HepG2 (cell line): ENCODE results near the gene CTNNA3. TPM values are rescaled to one million over a fixed set of nuclear protein-coding genes. Genes with fewer than 3 reads are reported as not detected.

Source experiments
- BHLHE40 ChIP-seq: IDR thresholded peaks from 2 replicates; pipeline ENCODE4 v1.6.1; 2011; ENCODE audit warnings: low read length, improper control_type of control experiment
- CCAR2 ChIP-seq: fragments of 200-400 bp; formaldehyde crosslinking; optimal IDR thresholded peaks from 2 replicates; pipeline ENCODE3; 2018; ENCODE audit warnings: low read depth, mild to moderate bottlenecking, low read length, moderate library complexity
- DPF2 ChIP-seq: sonication (generic); formaldehyde crosslinking; IDR thresholded peaks from 2 replicates; pipeline ENCODE4 v1.4.0; 2020; ENCODE audit warnings: mild to moderate bottlenecking, low read depth, missing genetic modification reagents, borderline replicate concordance
- E2F1 ChIP-seq: sonication (generic); formaldehyde crosslinking; IDR thresholded peaks from 2 replicates; pipeline ENCODE4 v1.5.0; 2020; ENCODE audit warnings: missing genetic modification reagents
- EHMT2 ChIP-seq: fragments of 200-600 bp; sonication (generic); IDR thresholded peaks from 2 replicates; pipeline ENCODE4 v1.7.0; 2017; ENCODE audit warnings: antibody characterized with exemption, low read depth, low read length, borderline replicate concordance
- FOXP1 ChIP-seq, 2 experiments: fragments of 450-650 bp in 1 of 2; IDR thresholded peaks; 2 replicates each; pipeline ENCODE4 v1.6.1; 2017 to 2018; ENCODE audit warnings: antibody characterized with exemption in 1 of 2
- GABPA ChIP-seq, 2 experiments: IDR thresholded peaks; 2 replicates each; pipeline ENCODE4 v1.6.1; 2011 to 2016; ENCODE audit warnings: low read depth in 2 of 2, low read length in 1 of 2, missing biosample characterization in 1 of 2, missing genetic modification characterization in 1 of 2
- KLF9 ChIP-seq: IDR thresholded peaks from 2 replicates; pipeline ENCODE4 v1.6.1; 2016; ENCODE audit warnings: low read depth
- NRL ChIP-seq: sonication (generic); formaldehyde crosslinking; IDR thresholded peaks from 2 replicates; pipeline ENCODE4 v1.5.0; 2020; ENCODE audit warnings: missing genetic modification reagents, mild to moderate bottlenecking, moderate library complexity, borderline replicate concordance
- RAD21 ChIP-seq: fragments of 450-650 bp; formaldehyde crosslinking; IDR thresholded peaks from 2 replicates; pipeline ENCODE4 v1.5.0; 2020; ENCODE audit warnings: mild to moderate bottlenecking
- RFXAP ChIP-seq: sonication (generic); formaldehyde crosslinking; IDR thresholded peaks from 2 replicates; pipeline ENCODE4 v1.4.0; 2020; ENCODE audit warnings: missing genetic modification reagents, borderline replicate concordance
- SALL1 ChIP-seq: sonication (generic); formaldehyde crosslinking; IDR thresholded peaks from 2 replicates; pipeline ENCODE4 v1.8.0; 2022; ENCODE audit warnings: mild to moderate bottlenecking, missing genetic modification reagents
- SNAI1 ChIP-seq: sonication (generic); formaldehyde crosslinking; IDR thresholded peaks from 2 replicates; pipeline ENCODE4 v1.5.0; 2020; ENCODE audit warnings: mild to moderate bottlenecking, missing genetic modification reagents, borderline replicate concordance
- TGIF2 ChIP-seq: IDR thresholded peaks from 2 replicates; pipeline ENCODE4 v1.6.1; 2016; ENCODE audit warnings: control low read depth, missing compliant biosample characterization
- TRIM24 ChIP-seq: sonication (generic); formaldehyde crosslinking; IDR thresholded peaks from 2 replicates; pipeline ENCODE4 v1.8.0; 2022; ENCODE audit warnings: mild to moderate bottlenecking, missing genetic modification reagents
- YY1 ChIP-seq: IDR thresholded peaks from 2 replicates; pipeline ENCODE4 v1.6.1; 2011; ENCODE audit warnings: low read length, low read depth, moderate library complexity, mild to moderate bottlenecking; ENCODE audit not compliant: insufficient read depth, insufficient replicate concordance
- ZNF235 ChIP-seq: sonication (generic); formaldehyde crosslinking; IDR thresholded peaks from 2 replicates; pipeline ENCODE4 v1.8.1; 2023; ENCODE audit warnings: mild to moderate bottlenecking, missing genetic modification reagents, borderline replicate concordance
- ZNF329 ChIP-seq: sonication (generic); formaldehyde crosslinking; IDR thresholded peaks from 2 replicates; pipeline ENCODE4 v1.9.0; 2021; ENCODE audit warnings: low read depth, mild to moderate bottlenecking, missing genetic modification reagents
- ZNF713 ChIP-seq: sonication (generic); formaldehyde crosslinking; IDR thresholded peaks from 2 replicates; pipeline ENCODE4 v1.4.0; 2020; ENCODE audit warnings: mild to moderate bottlenecking, missing genetic modification reagents
- ZNF720 ChIP-seq: sonication (generic); formaldehyde crosslinking; IDR thresholded peaks from 2 replicates; pipeline ENCODE4 v1.4.0; 2020; ENCODE audit warnings: missing genetic modification reagents
- ZNF747 ChIP-seq: sonication (generic); formaldehyde crosslinking; IDR thresholded peaks from 2 replicates; pipeline ENCODE4 v1.8.1; 2023; ENCODE audit warnings: missing genetic modification reagents, mild to moderate bottlenecking, borderline replicate concordance
- ZNF766 ChIP-seq: sonication (generic); formaldehyde crosslinking; IDR thresholded peaks from 2 replicates; pipeline ENCODE4 v1.5.0; 2020; ENCODE audit warnings: missing genetic modification reagents, borderline replicate concordance
- ZNF773 ChIP-seq: sonication (generic); formaldehyde crosslinking; IDR thresholded peaks from 2 replicates; pipeline ENCODE4 v1.4.0; 2020; ENCODE audit warnings: missing genetic modification reagents, borderline replicate concordance
- polyA plus RNA-seq, 8 experiments: library from polyadenylated mRNA; depleted of rRNA in 3 of 8; stranded (reverse) in 7 of 8; unstranded in 1 of 8; fragments of >200 nt; fragmentation: Illumina TruSeq in 4 of 8; extraction: Trizol in 4 of 8; gene quantifications; 2 replicates each; pipeline versions ENCODE4 v1.2.1 to v1.2.3, GENCODE V29; 2011 to 2016; ENCODE audit warnings: low read depth in 4 of 8, missing spikeins in 1 of 8, mixed read lengths in 1 of 8; ENCODE audit not compliant: insufficient read depth in 1 of 8
- total RNA-seq, 5 experiments: library from RNA; depleted of rRNA; stranded (reverse); fragments of >200 nt; fragmentation: Illumina TruSeq; extraction: Trizol; gene quantifications; 2 replicates each; pipeline ENCODE4 v1.2.3, GENCODE V29; 2016; ENCODE audit warnings: low read depth in 1 of 5
- TF ChIP-seq, protein P1 (sequence below): sonication (generic); formaldehyde crosslinking; conservative IDR thresholded peaks from 2 replicates; pipeline ENCODE4 v1.5.0; 2020; ENCODE audit warnings: missing genetic modification reagents
- TF ChIP-seq, protein P2 (sequence below): sonication (generic); formaldehyde crosslinking; IDR thresholded peaks from 2 replicates; pipeline ENCODE4 v1.8.1; 2023; ENCODE audit warnings: mild to moderate bottlenecking, missing genetic modification reagents
- TF ChIP-seq, protein P3 (sequence below): sonication (generic); formaldehyde crosslinking; conservative IDR thresholded peaks from 2 replicates; pipeline ENCODE4 v1.4.0; 2020; ENCODE audit warnings: missing genetic modification reagents
- TF ChIP-seq, protein P4 (sequence below): IDR thresholded peaks from 2 replicates; pipeline ENCODE4 v1.6.1; 2012; ENCODE audit warnings: inconsistent platforms

CTNNA3 gene
- total and polyA plus RNA-seq, 2 of the 13 experiments (the other 11 are each of a cell fraction or from before 2014, with no cell fraction given) = not detected

DNA sequence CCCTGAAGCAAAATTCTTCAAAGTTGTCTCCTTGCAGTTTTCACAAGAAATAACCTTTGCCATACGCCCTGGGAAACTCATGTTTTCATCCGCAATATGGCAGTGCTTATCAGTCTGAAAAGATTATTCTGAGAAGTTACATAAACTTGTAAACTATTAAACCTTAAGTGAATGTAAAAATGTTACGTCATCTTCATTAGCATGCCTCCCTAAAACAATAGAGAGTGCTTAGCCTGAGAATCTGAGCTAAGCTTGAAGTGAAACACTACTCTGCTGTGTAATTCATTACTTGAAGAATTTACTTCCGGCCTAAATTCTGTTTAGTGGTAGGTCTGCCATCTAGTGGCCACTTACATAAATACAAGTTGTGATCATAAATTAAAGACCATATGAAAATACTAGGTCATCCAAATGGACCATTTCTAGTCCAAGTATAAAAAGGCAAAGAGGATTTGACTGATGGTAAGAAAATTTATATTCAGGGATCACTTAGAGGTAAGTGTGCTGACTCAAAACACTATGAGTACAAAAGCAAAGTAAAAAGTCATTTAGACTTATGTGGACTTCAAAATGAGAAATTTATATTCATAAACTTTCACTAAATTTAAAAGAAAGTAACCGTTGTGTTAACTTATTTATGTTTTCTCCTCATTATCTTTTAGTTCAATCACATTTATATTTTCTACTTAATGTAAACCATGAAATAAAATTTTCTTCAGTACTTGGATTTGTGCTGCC, 1515.2 kb downstream of the CTNNA3 start (continued):
- TF ChIP-seq RFXAP (no peak), GABPA (IDR thresholded peaks at IDR 0.05; ENCODE audit: low read depth, low read length) (no peak), GABPA (CRISPR knock-in tag; IDR thresholded peaks at IDR 0.05; ENCODE audit: low read depth) (peak; percentile 68), ZNF329 (CRISPR knock-in tag) (no peak), BHLHE40 (no peak), ZNF235 (no peak), ZNF766 (no peak), TRIM24 (CRISPR knock-in tag) (no peak), ZNF713 (CRISPR knock-in tag) (no peak), EHMT2 (no peak), YY1 (no peak), SNAI1 (CRISPR knock-in tag) (no peak), FOXP1 (IDR thresholded peaks at IDR 0.05) (no peak), FOXP1 (CRISPR knock-in tag; IDR thresholded peaks at IDR 0.05) (no peak), CCAR2 (no peak), ZNF773 (no peak), ZNF720 (no peak), E2F1 (CRISPR knock-in tag) (no peak), NRL (CRISPR knock-in tag) (no peak), SALL1 (CRISPR knock-in tag) (no peak), KLF9 (CRISPR knock-in tag) (no peak), RAD21 (CRISPR knock-in tag) (no peak), DPF2 (CRISPR knock-in tag) (no peak), ZNF747 (CRISPR knock-in tag) (no peak), TGIF2 (CRISPR knock-in tag) (no peak)
- TF ChIP-seq, protein P1, sequence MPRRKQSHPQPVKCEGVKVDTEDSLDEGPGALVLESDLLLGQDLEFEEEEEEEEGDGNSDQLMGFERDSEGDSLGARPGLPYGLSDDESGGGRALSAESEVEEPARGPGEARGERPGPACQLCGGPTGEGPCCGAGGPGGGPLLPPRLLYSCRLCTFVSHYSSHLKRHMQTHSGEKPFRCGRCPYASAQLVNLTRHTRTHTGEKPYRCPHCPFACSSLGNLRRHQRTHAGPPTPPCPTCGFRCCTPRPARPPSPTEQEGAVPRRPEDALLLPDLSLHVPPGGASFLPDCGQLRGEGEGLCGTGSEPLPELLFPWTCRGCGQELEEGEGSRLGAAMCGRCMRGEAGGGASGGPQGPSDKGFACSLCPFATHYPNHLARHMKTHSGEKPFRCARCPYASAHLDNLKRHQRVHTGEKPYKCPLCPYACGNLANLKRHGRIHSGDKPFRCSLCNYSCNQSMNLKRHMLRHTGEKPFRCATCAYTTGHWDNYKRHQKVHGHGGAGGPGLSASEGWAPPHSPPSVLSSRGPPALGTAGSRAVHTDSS (CRISPR knock-in tag) = no peak
- TF ChIP-seq, protein P2, sequence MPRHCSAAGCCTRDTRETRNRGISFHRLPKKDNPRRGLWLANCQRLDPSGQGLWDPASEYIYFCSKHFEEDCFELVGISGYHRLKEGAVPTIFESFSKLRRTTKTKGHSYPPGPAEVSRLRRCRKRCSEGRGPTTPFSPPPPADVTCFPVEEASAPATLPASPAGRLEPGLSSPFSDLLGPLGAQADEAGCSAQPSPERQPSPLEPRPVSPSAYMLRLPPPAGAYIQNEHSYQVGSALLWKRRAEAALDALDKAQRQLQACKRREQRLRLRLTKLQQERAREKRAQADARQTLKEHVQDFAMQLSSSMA = no peak
- TF ChIP-seq, protein P3, sequence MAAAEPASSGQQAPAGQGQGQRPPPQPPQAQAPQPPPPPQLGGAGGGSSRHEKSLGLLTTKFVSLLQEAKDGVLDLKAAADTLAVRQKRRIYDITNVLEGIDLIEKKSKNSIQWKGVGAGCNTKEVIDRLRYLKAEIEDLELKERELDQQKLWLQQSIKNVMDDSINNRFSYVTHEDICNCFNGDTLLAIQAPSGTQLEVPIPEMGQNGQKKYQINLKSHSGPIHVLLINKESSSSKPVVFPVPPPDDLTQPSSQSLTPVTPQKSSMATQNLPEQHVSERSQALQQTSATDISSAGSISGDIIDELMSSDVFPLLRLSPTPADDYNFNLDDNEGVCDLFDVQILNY (CRISPR knock-in tag) = no peak
- TF ChIP-seq, protein P4, sequence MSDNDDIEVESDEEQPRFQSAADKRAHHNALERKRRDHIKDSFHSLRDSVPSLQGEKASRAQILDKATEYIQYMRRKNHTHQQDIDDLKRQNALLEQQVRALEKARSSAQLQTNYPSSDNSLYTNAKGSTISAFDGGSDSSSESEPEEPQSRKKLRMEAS = no peak
